H54 (cell line): ENCODE results near the gene ATXN3L.

ENCODE experiments used
- DNase-seq: peaks from one replicate; pipeline ENCODE4 v3.0.0; 2011; ENCODE audit warnings: low spot score, mixed read lengths; ENCODE audit not compliant: insufficient read length
- FAIRE-seq: peaks from 3 replicates; lab custom pipeline; 2011; peaks lifted over from hg19 to GRCh38; lab: Jason Lieb, UNC
- POLR2A ChIP-seq: IDR thresholded peaks from 2 replicates; pipeline ENCODE4 v1.6.1; 2011; ENCODE audit warnings: low read depth, mild to moderate bottlenecking, low read length

The ATXN3L gene

DNA sequence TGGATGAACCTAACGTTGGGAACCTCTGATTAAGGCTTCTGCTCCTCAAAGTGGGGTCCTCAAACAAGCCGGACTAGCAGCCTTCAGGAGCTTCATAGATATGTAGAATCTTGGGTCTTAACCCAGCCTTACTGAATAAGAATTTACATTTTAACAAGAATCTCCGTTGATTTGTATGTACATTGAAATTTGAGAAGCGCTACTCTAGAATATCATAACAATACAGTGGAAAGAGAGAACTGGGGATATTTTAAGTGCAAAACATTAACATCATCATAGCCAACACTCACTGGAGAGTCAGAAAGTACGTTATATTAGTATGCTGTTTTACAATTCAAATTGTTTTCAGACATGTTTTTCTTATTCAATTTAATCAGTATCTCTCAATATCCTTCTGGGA lies 31.2 kb downstream of the ATXN3L start:
- DNase-seq (no peak), FAIRE-seq (no peak)
- TF ChIP-seq POLR2A, result no peak

- FAIRE-seq (no peak), DNase-seq (no peak)
- no peak for TF ChIP-seq POLR2A
Measured at GRCh38 chrX:13287816-13288215, 32.0 kb downstream of the ATXN3L start.

GRCh38 chrX:13285693-13286092 lies 34.2 kb downstream of the ATXN3L start:
- no peak for TF ChIP-seq POLR2A
- no peak for FAIRE-seq

GRCh38 chrX:13285229-13285628 lies 34.6 kb downstream of the ATXN3L start:
- no peak for TF ChIP-seq POLR2A
- FAIRE-seq (no peak), DNase-seq (no peak)

More at GRCh38 chrX:13285693-13286092, 34.2 kb downstream of the ATXN3L start:
- DNase-seq, result no peak

GRCh38 chrX:13284570-13284969 lies 35.3 kb downstream of the ATXN3L start:
- no peak for TF ChIP-seq POLR2A
- FAIRE-seq (no peak), DNase-seq (no peak)

DNA sequence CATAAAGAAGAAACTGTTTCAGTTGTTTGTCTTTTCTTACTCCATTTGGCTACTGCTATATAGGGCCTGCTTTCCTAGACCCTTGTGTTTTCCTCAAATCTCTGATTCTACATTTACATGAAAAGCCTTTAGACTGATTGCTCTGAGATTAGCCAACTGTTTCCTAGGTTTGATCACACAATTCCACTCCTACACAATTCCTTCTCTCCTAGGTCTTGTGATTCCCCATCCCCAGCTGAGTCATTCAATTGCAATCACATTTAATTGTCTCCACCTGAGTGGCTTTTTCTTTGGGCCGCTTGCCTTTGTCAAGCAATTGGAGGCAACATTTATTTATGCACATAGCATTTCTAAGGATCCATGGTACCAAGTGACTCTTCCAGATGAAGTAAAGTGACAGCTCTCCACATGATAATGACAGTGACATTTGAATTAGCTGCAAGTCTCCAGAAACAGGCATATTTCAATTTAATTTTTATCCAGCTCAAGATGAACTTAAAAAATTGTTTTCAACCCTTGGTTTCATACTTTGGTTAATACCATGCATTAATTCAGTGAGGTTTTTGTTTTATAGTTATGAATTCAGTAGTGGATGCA lies 35.8 kb downstream of the ATXN3L start:
- FAIRE-seq (no peak), DNase-seq (no peak)
- no peak for TF ChIP-seq POLR2A

DNA sequence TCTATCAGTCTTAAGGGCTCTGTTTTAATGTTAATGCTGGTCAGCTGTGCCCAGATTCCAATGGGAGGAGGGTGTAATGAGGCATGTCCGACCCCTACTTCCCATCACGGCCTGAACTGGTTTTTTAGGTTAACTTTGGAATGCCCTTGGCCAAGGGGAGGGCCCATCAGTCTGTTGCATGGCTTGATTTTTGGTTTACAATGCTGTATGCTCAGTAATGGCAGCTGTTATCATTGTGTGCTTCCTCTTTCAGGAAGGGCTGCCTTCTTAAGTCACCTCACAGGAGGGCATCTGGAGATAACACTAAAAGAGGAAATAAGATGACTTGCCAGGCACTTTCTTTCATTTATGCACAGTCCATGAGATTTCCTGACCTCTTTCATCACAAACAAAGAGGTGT lies 36.3 kb downstream of the ATXN3L start:
- no peak for TF ChIP-seq POLR2A
- FAIRE-seq (no peak), DNase-seq (no peak)

DNA sequence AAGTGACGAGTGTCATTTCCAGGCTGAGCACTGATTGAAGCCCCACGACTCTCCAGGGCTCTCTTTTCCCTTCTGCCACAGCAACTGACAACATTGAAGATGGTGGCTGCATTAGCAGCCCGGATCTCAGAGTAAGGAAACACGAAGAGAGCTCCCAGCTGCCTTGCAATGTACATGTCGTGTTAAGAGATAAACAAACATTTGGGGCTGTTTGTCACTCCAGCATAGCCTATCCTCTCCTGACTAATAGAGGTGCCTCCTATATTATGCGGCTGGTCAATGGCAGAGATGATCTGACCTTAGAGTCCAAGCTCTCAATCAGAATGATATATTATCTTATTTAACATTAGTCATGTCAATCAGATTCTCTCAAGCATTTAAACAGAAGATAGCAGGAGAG lies 38.6 kb downstream of the ATXN3L start:
- FAIRE-seq (no peak), DNase-seq (no peak)
- no peak for TF ChIP-seq POLR2A

DNA sequence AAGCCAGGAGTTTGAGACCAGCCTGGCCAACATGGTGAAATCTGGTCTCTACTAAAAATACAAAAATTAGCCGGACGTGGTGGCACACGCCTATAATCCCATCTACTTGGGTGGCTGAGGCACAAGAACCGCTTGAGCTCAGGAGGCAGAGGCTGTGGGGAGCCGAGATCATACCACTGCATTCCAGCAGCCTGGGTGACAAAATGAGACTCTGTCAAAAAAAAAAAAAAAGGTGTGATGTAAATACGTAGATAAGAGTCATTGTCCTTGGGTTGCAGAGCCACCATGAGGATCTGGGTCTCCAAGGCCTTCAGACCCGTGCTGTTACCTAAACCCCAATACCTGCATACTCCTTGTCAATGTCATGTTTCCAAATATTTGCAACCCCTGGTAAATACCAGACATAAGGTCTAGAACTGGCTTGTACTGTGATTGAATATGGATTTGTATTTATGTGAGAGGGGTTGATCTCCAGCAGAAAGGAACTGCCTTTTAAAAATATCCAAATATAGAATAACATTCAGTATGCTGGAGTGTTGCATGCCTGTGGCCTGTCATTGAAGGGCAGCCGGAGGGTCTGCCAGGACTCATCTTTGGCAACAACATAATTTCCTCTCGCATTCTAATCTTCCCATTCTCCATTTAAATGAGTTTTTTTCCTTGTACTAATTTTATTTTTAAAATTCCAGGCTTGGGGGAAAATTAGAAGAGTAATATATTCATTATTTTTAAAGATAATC lies 40.4 kb downstream of the ATXN3L start:
- FAIRE-seq, result no peak
- no peak for TF ChIP-seq POLR2A
- DNase-seq, result no peak

DNA sequence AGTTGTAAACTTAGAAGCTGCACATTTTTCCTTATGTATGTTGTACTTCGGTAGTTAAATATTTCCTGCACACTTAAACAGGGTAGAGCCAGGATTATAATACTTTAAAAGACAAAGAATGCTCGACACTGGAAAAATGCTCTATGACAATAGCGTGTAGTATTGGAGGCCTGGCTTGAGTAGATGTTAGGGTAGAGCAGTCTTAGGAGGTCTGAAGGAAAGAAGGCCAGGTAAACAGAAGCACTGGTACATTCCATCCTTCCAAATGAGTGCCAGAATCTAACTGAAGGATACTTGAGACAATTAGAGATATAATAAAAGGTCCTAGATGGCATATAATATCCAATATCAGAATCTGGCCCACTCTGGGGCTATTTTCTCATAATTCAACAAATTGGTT lies 42.3 kb downstream of the ATXN3L start:
- FAIRE-seq (no peak), DNase-seq (no peak)
- TF ChIP-seq POLR2A, result no peak

- no peak for TF ChIP-seq POLR2A
- DNase-seq (no peak), FAIRE-seq (no peak)
Measured at GRCh38 chrX:13276991-13277390, 42.9 kb downstream of the ATXN3L start.

GRCh38 chrX:13275031-13275430 lies 44.8 kb downstream of the ATXN3L start:
- DNase-seq (no peak), FAIRE-seq (no peak)
- no peak for TF ChIP-seq POLR2A

DNA sequence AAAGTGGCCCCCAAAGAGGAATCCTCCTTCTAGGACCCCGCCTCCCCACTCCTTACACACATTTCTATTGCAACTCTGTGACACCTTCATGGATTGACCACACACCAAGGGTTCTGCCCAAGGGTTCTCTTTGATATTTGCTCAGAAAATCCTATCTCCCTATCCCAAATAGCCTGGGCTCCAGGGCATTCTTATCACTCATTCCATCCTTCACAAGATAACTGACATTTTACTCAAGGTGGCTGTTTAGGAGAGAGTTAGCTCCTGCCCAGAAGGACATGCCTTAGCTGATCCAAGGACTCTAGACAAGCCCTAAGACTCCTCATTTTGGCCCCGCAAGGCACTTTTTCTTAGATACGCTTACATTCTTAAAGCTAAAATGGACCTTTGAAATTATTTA lies 47.4 kb downstream of the ATXN3L start:
- TF ChIP-seq POLR2A, result no peak
- no peak for FAIRE-seq

DNA sequence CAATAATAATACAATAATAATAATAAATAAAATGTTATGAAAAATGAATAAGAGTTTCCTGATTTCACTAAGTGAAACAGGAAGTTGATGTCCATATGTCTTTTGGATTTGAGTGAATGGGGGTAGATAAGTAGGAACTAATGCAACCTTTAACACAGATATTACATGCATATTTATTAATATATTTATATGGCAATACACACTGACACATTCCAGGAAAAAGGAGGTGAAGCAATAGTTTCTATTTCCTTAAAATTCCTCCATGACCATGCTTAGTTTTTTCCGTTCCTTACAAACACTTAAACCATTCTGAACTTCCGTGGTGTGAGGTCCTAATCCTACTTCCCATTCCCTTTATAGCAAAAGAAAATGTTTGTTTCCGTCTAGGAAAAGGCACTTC lies 48.3 kb downstream of the ATXN3L start:
- FAIRE-seq (no peak), DNase-seq (no peak)
- TF ChIP-seq POLR2A, result no peak

More for the DNA sequence above, 47.4 kb downstream of the ATXN3L start:
- DNase-seq, result no peak

DNA sequence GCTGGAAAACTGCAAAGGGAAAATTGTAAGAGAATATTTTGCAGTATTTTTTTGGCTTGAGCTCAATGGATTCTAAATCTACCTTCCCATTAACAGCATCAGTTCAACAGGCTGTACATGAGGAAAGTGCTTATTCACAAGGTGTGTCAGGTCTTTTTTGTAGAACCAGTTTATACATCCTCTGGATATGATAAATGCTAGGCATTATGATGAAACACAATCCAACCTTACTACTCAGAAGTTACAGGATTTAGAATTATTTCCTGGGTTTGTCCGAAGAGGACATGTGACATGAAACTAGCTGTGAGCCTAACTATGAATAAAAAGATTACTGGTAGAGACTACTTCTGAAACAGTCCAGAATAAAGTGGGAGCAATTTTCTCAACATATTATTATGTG lies 49.5 kb downstream of the ATXN3L start:
- FAIRE-seq (no peak), DNase-seq (no peak)
- TF ChIP-seq POLR2A, result no peak
